Measurements from ENCODE around the gene DDX1. TPM values are rescaled to one million over a fixed set of nuclear protein-coding genes. Genes with fewer than 3 reads are reported as not detected.

The DDX1 gene
- polyA plus RNA-seq, 1 experiment, result 49.6 TPM

- Histone ChIP-seq H3K36me3 (ENCODE audit: control insufficient read depth, insufficient read depth, low read length) (no peaks in the 10 kb centered on the region), H3K27me3 (ENCODE audit: control insufficient read depth, insufficient read depth, low read length) (peaks cover 4% of the 10 kb centered on the region; the same call in 1 of the 2 replicates), H3K4me3 (ENCODE audit: low read depth, low read length) (no peak overlapping the region)
- no peak for DNase-seq (ENCODE audit: low read depth)
- TF ChIP-seq CTCF (IDR thresholded peaks at IDR 0.05; ENCODE audit: insufficient read depth, low read depth, low read length), result no peak
- ChIA-PET POLR2A (no interaction called here), CTCF (no interaction called here)
Observed at GRCh38 chr2:15653806-15654726, 62.4 kb downstream of the DDX1 start.

- TF ChIP-seq CTCF (IDR thresholded peaks at IDR 0.05; ENCODE audit: insufficient read depth, low read depth, low read length), result no peak
- CTCF ChIA-PET, result no interaction called here
Observed at GRCh38 chr2:15654727-15655073, 63.0 kb downstream of the DDX1 start.

GRCh38 chr2:15655123-15655887, 63.6 kb downstream of the DDX1 start:
- DNase-seq (ENCODE audit: low read depth), result no peak
- no peaks in the 10 kb centered on the region for H3K36me3 ChIP-seq (ENCODE audit: control insufficient read depth, insufficient read depth, low read length)
- H3K27me3 ChIP-seq (ENCODE audit: control insufficient read depth, insufficient read depth, low read length), result peaks cover 4% of the 10 kb centered on the region; the same call in 1 of the 2 replicates
- H3K4me3 ChIP-seq (ENCODE audit: low read depth, low read length), result no peak overlapping the region
- CTCF ChIA-PET, result no interaction called here
- POLR2A ChIA-PET, result no interaction called here
- no peak for TF ChIP-seq CTCF (IDR thresholded peaks at IDR 0.05; ENCODE audit: insufficient read depth, low read depth, low read length)

More at GRCh38 chr2:15654727-15655073, 63.0 kb downstream of the DDX1 start:
- peaks cover 4% of the 10 kb centered on the region; the same call in 1 of the 2 replicates for H3K27me3 ChIP-seq (ENCODE audit: control insufficient read depth, insufficient read depth, low read length)
- POLR2A ChIA-PET, result no interaction called here
- no peak for DNase-seq (ENCODE audit: low read depth)
- no peak overlapping the region for H3K4me3 ChIP-seq (ENCODE audit: low read depth, low read length)
- H3K36me3 ChIP-seq (ENCODE audit: control insufficient read depth, insufficient read depth, low read length), result no peaks in the 10 kb centered on the region

GRCh38 chr2:15656090-15656489, 64.4 kb downstream of the DDX1 start:
- H3K4me3 ChIP-seq (ENCODE audit: low read depth, low read length), result no peak overlapping the region
- no peak for DNase-seq (ENCODE audit: low read depth)
- no peaks in the 10 kb centered on the region for H3K36me3 ChIP-seq (ENCODE audit: control insufficient read depth, insufficient read depth, low read length)
- ChIA-PET CTCF (interaction anchor here (1.0 kb wide), 1 partner anchor 18 kb away, joined by 3 read pairs; no protein-coding TSS in a partner anchor), POLR2A (no interaction called here)
- H3K27me3 ChIP-seq (ENCODE audit: control insufficient read depth, insufficient read depth, low read length), result peaks cover 4% of the 10 kb centered on the region; the same call in 1 of the 2 replicates
- no peak for TF ChIP-seq CTCF (IDR thresholded peaks at IDR 0.05; ENCODE audit: insufficient read depth, low read depth, low read length)

GRCh38 chr2:15657759-15658158, 66.1 kb downstream of the DDX1 start:
- POLR2A ChIA-PET, result no interaction called here
- CTCF ChIA-PET, result interaction anchor here (0.6 to 1.3 kb wide), 2 partner anchors 10 to 95 kb away, joined by 3 to 4 read pairs; no protein-coding TSS in a partner anchor
- H3K36me3 ChIP-seq (ENCODE audit: control insufficient read depth, insufficient read depth, low read length), result no peaks in the 10 kb centered on the region
- no peak for DNase-seq (ENCODE audit: low read depth)
- peaks cover 1% of the 10 kb centered on the region; the same call in 1 of the 2 replicates for H3K27me3 ChIP-seq (ENCODE audit: control insufficient read depth, insufficient read depth, low read length)
- no peak for TF ChIP-seq CTCF (IDR thresholded peaks at IDR 0.05; ENCODE audit: insufficient read depth, low read depth, low read length)
- H3K4me3 ChIP-seq (ENCODE audit: low read depth, low read length), result no peak overlapping the region
